Endothelial cell of umbilical vein (primary cell): Measurements from ENCODE around the gene STX16. TPM values are rescaled to one million over a fixed set of nuclear protein-coding genes. Genes with fewer than 3 reads are reported as not detected.

Experiments used
- BruUV-seq: library from RNA; stranded (reverse); fragments of 400-500 nt; replicated peaks from 2 replicates; lab custom pipeline; 2021; lab: Mats Ljungman, UMichigan
- CTCF ChIA-PET: fragments of 300-600, 350-600 bp; sonication (Branson Sonifier 250); formaldehyde crosslinking; loops from one replicate; lab custom pipeline; 2021; ENCODE audit warnings: antibody characterized with exemption, inconsistent platforms; lab: Charles Lee
- POLR2A ChIA-PET: fragments of 300-600, 350-600 bp; sonication (Branson Sonifier 250); formaldehyde crosslinking; loops from one replicate; lab custom pipeline; 2021; ENCODE audit warnings: antibody characterized with exemption, inconsistent platforms; lab: Charles Lee
- DNase-seq: peaks from one replicate; pipeline ENCODE4 v3.0.0-alpha.2; 2011; ENCODE audit warnings: low read depth, low spot score
- FAIRE-seq: peaks from 2 replicates; lab custom pipeline; 2011; peaks lifted over from hg19 to GRCh38; lab: Jason Lieb, UNC
- H2AFZ ChIP-seq: 2 replicates; pipeline ENCODE4 v1.6.0; 2012; ENCODE audit warnings: low read depth, low read length, control low read depth, inconsistent platforms
- H3K27ac ChIP-seq: 2 replicates; pipeline ENCODE4 v1.5.1; 2011; ENCODE audit warnings: low read depth, mild to moderate bottlenecking, control low read depth, low read length, moderate library complexity; ENCODE audit not compliant: insufficient read depth
- H3K27me3 ChIP-seq, 2 experiments: 2 replicates each; pipeline versions ENCODE4 v1.6.0 to v1.6.1; 2011; ENCODE audit warnings: low read length in 2 of 2, mixed read lengths in 1 of 2; ENCODE audit not compliant: control insufficient read depth in 2 of 2, insufficient read depth in 2 of 2
- H3K36me3 ChIP-seq, 2 experiments: 2 replicates in 1 of 2; 3 replicates in 1 of 2; pipeline ENCODE4 v1.5.1; 2011; ENCODE audit warnings: low read length in 2 of 2, mild to moderate bottlenecking in 1 of 2, moderate library complexity in 1 of 2; ENCODE audit not compliant: control insufficient read depth in 2 of 2, insufficient read depth in 2 of 2; ENCODE audit errors: extremely low read depth in 1 of 2
- H3K4me1 ChIP-seq: 3 replicates; pipeline ENCODE4 v1.5.1; 2011; ENCODE audit warnings: mild to moderate bottlenecking, low read length; ENCODE audit not compliant: control insufficient read depth, insufficient read depth; ENCODE audit errors: extremely low read depth
- H3K4me2 ChIP-seq: 2 replicates; pipeline ENCODE4 v1.6.1; 2011; ENCODE audit warnings: low read length, control low read depth, mixed read lengths; ENCODE audit not compliant: insufficient read depth
- H3K4me3 ChIP-seq, 3 experiments: fragments of 200-600 bp in 1 of 3; sonication (generic), shearing (Covaris generic) in 1 of 3; replicated peaks in 1 of 3; 2 replicates each; pipeline ENCODE4 v1.5.1; 2011 to 2016; ENCODE audit warnings: control low read depth in 3 of 3, low read length in 3 of 3, mild to moderate bottlenecking in 2 of 3, inconsistent platforms in 1 of 3, low read depth in 1 of 3, moderate library complexity in 1 of 3; ENCODE audit not compliant: insufficient read depth in 1 of 3
- H3K79me2 ChIP-seq: 2 replicates; pipeline ENCODE4 v1.6.0; 2012; ENCODE audit warnings: low read length, inconsistent platforms; ENCODE audit not compliant: control insufficient read depth, insufficient read depth
- H3K9ac ChIP-seq: replicated peaks from 2 replicates; pipeline ENCODE3; 2011; ENCODE audit warnings: low read length, control low read depth; ENCODE audit not compliant: insufficient read depth; ENCODE audit errors: extremely low read depth
- H3K9me1 ChIP-seq: replicated peaks from 3 replicates; pipeline ENCODE4 v1.6.0; 2011; ENCODE audit warnings: mild to moderate bottlenecking, low read length; ENCODE audit not compliant: control insufficient read depth, insufficient read depth; ENCODE audit errors: extremely low read depth
- H3K9me3 ChIP-seq: replicated peaks from 2 replicates; pipeline ENCODE4 v1.5.1; 2012; ENCODE audit warnings: low read length, inconsistent platforms; ENCODE audit not compliant: control insufficient read depth, insufficient read depth
- H4K20me1 ChIP-seq: replicated peaks from 2 replicates; pipeline ENCODE3; 2011; ENCODE audit warnings: mild to moderate bottlenecking, low read length; ENCODE audit not compliant: control insufficient read depth, insufficient read depth; ENCODE audit errors: extremely low read depth
- CTCF ChIP-seq, 2 donors: IDR thresholded peaks; 1 replicate in 1 of 2; 2 replicates in 1 of 2; pipeline ENCODE4 v1.5.1; 2011; ENCODE audit warnings: low read length in 2 of 2, mild to moderate bottlenecking in 2 of 2, moderate library complexity in 2 of 2, control low read depth in 1 of 2, inconsistent platforms in 1 of 2, low read depth in 1 of 2; ENCODE audit not compliant: insufficient read depth in 1 of 2; ENCODE audit errors: extremely low read depth in 1 of 2
- EZH2 ChIP-seq: IDR thresholded peaks from 2 replicates; pipeline ENCODE4 v1.6.1; 2012; ENCODE audit warnings: borderline replicate concordance, low read depth, mild to moderate bottlenecking, moderate library complexity, low read length, inconsistent platforms; ENCODE audit not compliant: severe bottlenecking
- FOS ChIP-seq: IDR thresholded peaks from 2 replicates; pipeline ENCODE4 v1.6.1; 2011; ENCODE audit warnings: mild to moderate bottlenecking, low read length, moderate library complexity, borderline replicate concordance; ENCODE audit not compliant: insufficient read depth
- GATA2 ChIP-seq: IDR thresholded peaks from 2 replicates; pipeline ENCODE4 v1.7.0; 2011; ENCODE audit warnings: low read depth, mild to moderate bottlenecking, moderate library complexity, mixed read lengths, low read length; ENCODE audit not compliant: insufficient read length, insufficient read depth
- JUN ChIP-seq: IDR thresholded peaks from 2 replicates; pipeline ENCODE4 v1.6.1; 2011; ENCODE audit warnings: borderline replicate concordance, low read depth; ENCODE audit not compliant: insufficient read length, insufficient read depth
- MAX ChIP-seq: IDR thresholded peaks from 2 replicates; pipeline ENCODE4 v1.6.1; 2011; ENCODE audit not compliant: insufficient read depth, insufficient read length
- POLR2A ChIP-seq: IDR thresholded peaks from 2 replicates; pipeline ENCODE4 v1.6.1; 2012; ENCODE audit warnings: low read depth, mild to moderate bottlenecking, control low read depth, low read length
- POLR2AphosphoS5 ChIP-seq: IDR thresholded peaks from 2 replicates; pipeline ENCODE4 v1.6.1; 2012; ENCODE audit warnings: low read depth, mild to moderate bottlenecking, control low read depth, low read length, moderate library complexity; ENCODE audit not compliant: insufficient read depth
- dilution Hi-C: fragments of 300-500 bp; cut with MboI; formaldehyde crosslinking; loops from one replicate; pipeline ENCODE4 v1.15.0; 2019; ENCODE audit warnings: low sequenced_read_pairs; ENCODE audit not compliant: extremely low pct_ligation_motif_present
- intact Hi-C: fragments of 100-400 bp; cut with micrococcal nuclease; formaldehyde crosslinking; loops from one replicate; pipeline ENCODE4 v1.10.0; 2022
- polyA plus RNA-seq, 4 experiments: library from polyadenylated mRNA; depleted of rRNA in 3 of 4; stranded (reverse) in 3 of 4; unstranded in 1 of 4; fragments of >200 nt; gene quantifications; 2 replicates each; pipeline versions ENCODE4 v1.2.1 to v1.2.3, GENCODE V29; 2011 to 2012; ENCODE audit warnings: missing spikeins in 1 of 4
- total RNA-seq: library from RNA; stranded (reverse); gene quantifications from 2 replicates; pipeline ENCODE4 v1.2.3, GENCODE V29; 2021

Gene STX16
- total and polyA plus RNA-seq, 2 donors (not counting 3 experiments of a cell fraction or from before 2014, with no cell fraction given) = 43.1 to 63.5 TPM

- dilution Hi-C loops (no loop called here), intact Hi-C loops (no loop called here)
- no peaks in the 10 kb centered on the region for H3K9me3 ChIP-seq
- POLR2A ChIA-PET = no interaction called here
- H3K27ac ChIP-seq = no peak overlapping the region
- H3K9ac ChIP-seq = no peak overlapping the region
- no peaks in the 10 kb centered on the region for H3K79me2 ChIP-seq
- CTCF ChIA-PET = no interaction called here
- no peaks in the 10 kb centered on the region for H4K20me1 ChIP-seq
- no peak overlapping the region for H3K4me2 ChIP-seq
- no peaks in the 10 kb centered on the region for H3K9me1 ChIP-seq
- no peaks in the 10 kb centered on the region for H3K27me3 ChIP-seq
- FAIRE-seq (no peak), DNase-seq (no peak)
- BruUV-seq = no TSS peak
- H3K4me1 ChIP-seq = no peaks in the 10 kb centered on the region
- TF ChIP-seq MAX = no peak
- no peak for TF ChIP-seq POLR2AphosphoS5
- TF ChIP-seq FOS = no peak
- TF ChIP-seq EZH2 = no peak
- no peak for TF ChIP-seq GATA2
- no peak for TF ChIP-seq POLR2A
- TF ChIP-seq JUN = no peak
- no peak for TF ChIP-seq CTCF (IDR thresholded peaks at IDR 0.05; ENCODE audit: extremely low read depth in 1 of 2, insufficient read depth in 1 of 2, low read depth in 1 of 2, low read length in 2 of 2)
- no peak overlapping the region for H2AFZ ChIP-seq
- no peak overlapping the region for H3K4me3 ChIP-seq
- peaks cover 5 to 48% of the 10 kb centered on the region in 2 experiments for H3K36me3 ChIP-seq
Observed at GRCh38 chr20:58701431-58702160, 50.5 kb downstream of the STX16 start.
